GM21423 (cell line): ENCODE data around the gene CACNA1C.
"Not testable (repeated sequence)": the region's sequence is repeated elsewhere in the genome, so short reads cannot be mapped to it uniquely, and the experiment has no call there.

Experiments
- ATAC-seq: cut with Tn5 transposase; IDR thresholded peaks from one replicate; pipeline ENCODE4 v1.9.1; 2021; ENCODE audit warnings: mild to moderate bottlenecking, moderate library complexity; ENCODE audit not compliant: unreplicated experiment

CACNA1C gene

DNA sequence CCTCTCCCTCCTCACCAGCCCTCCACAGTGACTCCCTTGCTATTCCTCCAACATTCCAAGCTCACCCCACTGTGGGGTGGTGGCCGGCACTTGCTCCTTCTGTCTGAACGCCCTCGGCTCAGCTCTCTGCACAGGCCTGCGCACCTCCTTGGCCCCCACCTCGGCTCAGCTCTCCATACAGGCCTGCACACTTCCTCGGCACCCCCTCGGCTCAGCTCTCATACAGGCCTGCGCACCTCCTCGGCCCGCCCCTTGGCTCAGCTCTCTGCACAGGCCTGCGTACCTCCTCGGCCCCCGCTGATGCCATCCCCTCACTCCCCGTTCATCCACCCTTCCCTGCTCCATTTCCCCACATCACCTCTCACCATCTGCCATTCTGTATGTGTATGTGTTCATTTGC lies 409.3 kb downstream of the CACNA1C start:
- ATAC-seq = no peak

DNA sequence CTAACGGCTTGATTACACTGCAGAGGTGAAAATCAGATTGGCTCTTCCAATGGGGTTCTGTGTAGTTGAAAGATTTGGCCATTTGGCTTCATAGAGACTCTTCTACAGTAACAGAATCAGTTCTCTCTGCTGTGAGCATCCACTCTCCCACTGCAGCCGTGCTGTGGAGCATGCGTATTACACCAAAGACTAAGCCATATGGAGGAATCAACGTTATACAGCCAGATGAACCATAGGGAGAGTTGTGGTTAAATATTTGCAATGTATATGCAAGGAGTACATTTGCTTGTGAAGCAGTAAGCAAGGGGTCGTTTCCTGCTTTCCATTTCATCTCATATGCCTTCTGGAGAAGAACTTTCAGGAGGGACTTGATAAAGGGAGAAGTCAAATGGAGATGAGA lies 410.9 kb downstream of the CACNA1C start:
- no peak for ATAC-seq

DNA sequence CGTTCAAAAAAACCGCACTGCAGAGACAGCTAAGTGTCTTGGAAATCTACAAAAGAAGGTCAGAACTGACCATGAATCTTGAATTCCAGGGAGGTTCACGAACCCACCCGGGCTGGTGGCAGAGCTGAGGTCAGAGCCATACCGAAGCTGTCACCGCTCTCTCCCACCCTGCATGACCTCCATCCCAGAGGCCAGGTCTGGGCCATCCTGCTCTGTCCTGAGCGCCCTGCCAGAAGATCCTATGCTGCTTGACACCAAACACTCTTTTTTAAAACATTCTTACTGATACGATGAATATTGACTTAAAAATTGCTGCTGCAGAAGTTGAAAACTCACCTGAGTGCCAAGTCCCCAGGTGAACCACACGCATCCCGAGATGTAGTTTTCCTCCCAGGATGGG lies 412.9 kb downstream of the CACNA1C start:
- ATAC-seq = no peak

DNA sequence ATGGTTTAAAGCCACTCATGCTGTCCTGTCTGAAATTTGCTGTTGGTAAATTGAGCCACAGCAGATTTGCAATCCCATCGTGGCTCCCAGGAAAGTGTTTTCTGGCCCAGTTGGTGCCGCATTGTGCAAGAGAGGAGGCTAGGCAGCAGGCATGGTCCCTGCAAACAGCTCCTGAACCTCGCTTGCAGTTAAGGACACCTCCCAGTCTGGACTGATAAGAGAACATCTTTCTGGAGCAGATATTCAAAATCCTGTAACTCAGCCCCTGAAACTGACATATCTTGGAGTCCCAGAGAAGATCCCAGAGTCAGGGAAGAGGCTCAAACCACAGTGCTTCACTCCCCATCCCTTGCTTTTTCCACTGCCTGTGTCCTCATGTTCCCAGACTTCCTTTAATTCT lies 413.4 kb downstream of the CACNA1C start:
- ATAC-seq = no peak

DNA sequence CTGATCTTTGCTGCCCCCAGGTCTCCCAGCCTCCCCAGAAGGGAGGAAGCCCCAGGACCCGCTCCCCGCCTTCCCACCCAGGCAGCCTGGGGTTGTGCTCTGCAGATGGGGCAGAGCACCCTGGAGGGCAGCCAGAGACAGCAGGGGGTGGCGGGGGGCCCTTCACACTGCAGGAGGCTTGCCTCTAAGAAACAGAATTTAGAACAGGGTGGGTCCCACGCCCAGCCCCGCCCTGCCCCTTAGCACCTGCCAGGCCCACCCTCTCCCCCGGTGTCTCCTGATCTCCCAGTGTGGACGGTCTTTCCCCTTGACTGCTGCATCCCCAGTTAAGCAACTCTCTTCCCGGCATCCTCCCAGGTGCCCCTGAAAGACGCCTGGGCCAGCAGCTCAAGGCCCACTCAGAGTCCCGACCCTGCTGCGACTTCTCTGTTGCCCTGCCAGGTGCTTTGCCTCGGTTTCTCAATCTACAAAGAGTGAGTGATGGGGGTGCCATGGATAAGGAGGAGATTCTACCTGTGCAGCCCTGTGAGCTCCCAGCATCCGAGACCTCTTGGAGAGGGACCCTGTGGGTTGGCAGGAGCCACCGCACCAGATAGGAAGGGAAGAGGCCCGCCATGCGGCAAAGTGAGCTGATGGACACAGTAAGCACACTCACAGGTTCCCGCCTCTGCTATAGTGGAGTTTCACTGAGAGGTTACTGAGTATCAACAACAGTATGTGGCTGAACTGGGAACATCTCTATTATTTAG lies 414.8 kb downstream of the CACNA1C start:
- ATAC-seq = no peak

DNA sequence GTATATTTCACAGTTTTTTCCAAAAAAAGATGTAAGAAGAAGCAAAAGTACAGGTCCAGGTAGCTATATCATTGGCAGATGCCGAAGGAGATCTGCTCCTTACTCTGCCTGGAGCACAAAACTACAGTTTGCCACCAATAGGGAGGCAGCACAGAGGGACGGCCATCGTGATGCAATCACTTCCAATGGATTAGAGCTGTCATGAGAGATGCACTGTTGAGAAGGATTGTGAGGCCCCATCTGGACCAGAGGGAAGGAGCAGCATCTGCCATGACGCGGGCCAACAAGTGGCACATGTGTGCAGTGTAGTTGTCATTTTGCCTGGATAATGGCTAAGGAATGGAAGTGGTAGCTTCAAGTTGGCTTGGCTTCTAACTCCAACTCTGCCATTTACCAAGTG lies 423.2 kb downstream of the CACNA1C start:
- no peak for ATAC-seq

DNA sequence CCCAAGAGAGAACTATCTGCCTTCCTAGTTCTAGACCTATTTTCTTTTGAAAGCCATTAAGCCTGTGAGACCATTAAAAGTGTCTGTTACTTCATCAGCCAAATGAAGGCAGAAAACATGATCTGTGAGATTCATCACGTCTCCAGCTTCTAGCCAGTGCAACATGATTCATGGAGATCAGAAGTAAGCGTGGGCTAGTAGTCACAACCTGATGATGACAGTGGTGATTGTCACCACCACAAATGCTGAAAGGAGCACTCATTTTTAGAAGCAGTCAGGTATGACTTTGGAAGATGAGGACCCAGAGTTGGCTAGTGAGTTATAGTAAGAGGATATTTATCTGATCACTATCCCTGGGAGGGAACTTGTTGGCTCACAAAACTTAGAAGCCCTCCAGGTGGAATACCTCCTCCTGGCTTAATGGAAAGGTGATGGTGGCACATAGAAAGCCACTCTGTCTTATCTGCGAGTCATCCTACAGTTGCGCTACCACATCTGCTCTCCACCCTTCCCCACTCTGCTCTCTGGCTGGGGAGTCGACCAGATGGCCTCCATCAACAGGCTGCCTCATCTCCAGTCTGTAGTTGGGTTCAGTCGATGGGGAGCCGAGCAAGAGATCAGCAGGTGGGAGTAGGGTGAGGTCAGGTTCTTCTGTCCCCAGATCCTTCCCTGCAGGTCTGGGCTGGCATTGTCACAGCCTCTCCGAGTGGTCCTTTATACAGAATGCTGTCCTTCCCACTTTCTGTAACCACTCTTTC lies 424.4 kb downstream of the CACNA1C start:
- ATAC-seq = no peak

DNA sequence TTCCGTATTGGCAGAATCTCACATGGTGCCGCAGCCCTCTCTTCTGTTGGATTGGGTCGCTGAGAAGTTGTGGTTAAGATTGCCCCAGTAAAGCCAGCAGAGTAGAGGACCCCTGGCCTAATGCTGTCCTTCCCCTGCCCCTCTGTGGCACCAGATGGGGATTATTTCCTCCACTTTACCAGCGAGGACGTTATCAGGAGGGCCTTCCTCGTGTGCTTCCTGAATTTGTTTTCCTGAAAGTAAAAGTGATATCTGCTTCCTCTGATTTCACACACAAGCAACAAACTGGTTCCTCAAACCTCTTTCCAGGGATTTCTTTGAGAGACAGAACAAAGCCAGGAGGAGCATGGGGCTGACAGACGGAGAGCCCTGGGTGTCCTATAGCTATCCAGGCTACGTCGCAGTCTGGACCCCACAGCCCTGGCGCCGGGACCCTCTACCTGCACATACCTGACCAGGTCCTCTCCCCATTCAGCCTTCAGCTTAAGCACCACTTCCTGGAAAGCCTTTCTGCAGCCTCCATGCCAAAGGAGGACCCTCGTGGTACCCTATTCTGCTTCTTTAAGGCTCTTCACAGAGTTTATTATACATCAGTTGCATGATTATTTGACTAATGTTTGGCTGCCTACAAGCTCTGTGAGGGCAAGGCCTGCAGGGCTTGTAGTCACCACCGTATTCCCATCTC lies 427.2 kb downstream of the CACNA1C start:
- no peak for ATAC-seq

DNA sequence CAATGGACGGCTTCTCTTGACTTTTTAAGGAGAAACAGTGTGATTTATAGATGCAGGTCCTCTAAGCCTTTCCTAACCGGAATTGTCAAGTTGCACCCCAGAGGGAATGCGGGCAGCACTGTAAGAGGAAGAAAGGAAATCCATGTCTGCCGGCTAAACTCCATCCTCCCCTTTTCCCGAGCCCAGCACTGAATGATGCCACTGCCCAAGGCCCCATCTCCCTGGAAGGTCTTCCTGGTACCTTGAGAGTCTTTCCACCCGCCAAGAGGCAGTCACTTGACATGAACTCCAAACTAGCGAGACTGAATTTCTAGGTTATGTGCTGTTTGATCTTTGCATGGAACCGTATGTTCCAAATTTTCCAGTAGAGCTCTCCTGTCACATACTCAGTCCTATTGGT lies 428.6 kb downstream of the CACNA1C start:
- no peak for ATAC-seq

DNA sequence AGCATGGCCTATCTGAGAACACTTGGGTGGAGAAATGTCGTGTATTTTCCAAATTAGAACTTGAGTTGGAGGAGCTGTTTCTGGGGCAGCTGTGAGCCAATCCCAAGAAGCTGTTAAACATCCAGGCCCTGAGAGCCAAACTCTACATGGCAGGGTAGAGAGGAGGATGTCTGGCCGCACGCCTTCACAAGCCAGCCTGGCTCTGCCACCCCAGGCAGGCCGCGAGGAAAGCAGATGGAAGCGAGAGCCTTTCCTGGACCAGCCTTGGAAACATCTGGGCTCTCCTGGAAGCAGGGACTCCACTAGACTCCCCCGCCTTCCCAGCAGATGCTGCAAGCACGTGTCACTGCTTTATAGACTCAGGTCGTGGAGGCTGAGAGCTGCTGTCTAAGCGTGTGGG lies 429.2 kb downstream of the CACNA1C start:
- no peak for ATAC-seq

DNA sequence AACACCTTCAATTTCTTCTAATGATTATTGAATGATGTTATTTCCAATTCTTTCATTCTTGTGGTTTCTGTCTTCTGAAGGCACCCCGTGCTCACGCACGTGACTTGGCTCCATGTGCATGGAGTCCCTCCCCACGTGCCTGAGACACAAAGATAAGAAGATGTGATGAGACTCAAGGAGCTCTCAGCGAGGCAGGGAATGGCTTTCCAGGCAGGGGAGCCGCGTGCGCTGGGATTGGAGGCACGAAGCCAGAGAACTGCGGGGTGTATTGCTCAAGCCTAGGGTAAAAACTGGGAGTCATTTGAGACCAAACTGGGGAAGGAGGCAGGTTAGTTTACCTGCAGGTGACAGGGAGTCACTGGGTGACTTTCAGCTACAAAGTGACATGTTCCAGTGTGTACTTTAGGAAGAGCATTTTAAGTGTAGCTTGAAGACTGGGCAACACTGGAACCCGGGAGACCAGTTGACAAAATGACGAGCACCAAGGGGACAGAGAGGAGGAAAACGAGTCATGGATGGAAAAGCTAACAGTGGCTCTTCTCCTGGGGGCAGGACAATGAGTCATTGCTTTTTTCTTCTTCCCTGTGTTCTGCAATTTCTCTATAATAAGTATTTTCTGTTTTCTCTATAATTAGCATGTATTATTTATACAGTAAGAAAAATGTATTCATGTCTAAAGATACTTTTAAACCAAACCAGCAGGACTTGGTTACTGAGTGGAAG lies 430.3 kb downstream of the CACNA1C start:
- no peak for ATAC-seq

DNA sequence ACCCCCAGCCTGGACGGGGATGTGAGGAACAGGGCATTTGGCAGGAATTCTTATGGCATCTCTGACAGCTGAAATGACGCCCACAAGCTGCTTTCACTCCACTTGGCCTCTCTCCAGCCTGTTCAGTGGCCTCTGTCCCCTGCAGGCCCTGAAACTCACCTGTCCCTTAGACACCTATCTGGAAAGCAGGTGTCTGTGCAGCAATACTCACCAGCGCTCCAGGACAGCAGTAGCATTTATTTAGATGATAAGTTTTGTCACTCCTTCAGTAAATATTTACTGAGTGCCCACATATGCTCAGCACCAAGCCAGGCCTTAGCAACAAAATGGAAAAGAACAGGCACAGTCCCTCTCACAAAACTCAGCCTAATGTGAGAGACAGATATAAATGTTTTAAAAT lies 430.9 kb downstream of the CACNA1C start:
- no peak for ATAC-seq

DNA sequence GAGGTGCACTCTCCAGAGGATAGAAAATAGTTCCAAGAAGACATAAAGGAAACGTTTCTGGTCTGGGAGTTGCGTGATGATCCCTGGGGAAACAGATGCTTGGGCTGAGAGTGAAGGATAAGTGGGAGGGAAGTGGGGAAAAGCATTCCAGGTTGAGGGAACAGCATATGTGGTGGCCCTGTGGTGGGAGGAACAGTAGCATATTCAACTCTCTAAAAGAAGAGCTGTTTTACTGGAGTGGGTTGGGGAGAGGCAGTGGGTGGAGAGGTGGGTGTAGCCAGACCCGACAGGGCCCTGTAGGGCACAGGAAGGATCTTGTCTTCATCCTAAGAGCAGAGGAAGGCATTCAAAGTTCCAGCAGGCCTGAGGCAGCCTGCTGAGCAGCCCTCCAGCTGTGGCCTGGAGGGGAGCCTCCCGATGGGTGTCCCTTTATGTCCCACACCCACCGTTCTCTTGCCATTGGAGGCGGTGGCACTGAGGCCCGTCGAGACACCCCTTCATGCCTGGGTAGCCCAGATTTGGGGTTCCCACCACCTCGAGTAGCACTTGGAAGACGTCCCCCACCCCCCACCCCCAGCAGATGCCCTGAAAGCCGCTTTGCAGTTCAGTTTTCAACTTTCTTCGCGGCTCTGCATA lies 431.5 kb downstream of the CACNA1C start:
- no peak for ATAC-seq

DNA sequence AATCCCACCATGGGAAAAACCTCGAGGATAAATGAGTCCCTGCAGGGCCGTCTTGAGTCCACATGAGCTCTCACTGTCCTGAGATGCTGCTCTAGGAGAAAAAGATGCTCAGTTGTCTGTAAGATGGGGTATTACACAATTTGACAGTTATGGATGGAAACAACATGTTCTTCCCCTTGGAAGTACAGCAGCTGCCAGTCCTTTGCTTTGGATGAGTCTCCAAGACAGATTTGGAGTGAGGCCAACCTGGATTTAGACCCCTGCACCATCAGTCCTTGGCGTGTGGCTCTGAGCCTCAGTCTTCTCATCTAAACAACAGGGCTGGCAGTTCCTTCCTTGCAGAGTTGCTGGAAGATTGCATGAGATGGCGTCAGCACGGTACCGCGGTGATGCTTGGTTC lies 432.9 kb downstream of the CACNA1C start:
- ATAC-seq = no peak

DNA sequence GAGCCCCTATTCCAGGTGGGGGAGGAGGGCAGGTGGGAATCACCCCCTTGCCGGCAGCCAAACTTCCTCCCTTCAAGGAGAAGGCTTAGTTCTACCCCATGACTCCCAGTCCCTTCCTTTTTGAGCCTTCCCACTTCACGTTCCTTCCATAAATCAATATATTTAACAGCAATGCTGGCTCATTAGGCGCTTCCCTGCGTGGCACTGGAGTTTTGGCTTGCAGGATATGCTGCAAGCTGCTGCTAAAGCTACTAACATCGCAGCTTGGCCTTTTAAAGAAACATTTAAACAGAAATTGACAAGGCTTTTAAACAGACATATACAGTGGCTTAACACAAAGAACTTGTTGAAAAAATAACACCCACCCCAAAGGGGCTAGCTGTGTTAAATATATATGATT lies 434.0 kb downstream of the CACNA1C start:
- no peak for ATAC-seq

DNA sequence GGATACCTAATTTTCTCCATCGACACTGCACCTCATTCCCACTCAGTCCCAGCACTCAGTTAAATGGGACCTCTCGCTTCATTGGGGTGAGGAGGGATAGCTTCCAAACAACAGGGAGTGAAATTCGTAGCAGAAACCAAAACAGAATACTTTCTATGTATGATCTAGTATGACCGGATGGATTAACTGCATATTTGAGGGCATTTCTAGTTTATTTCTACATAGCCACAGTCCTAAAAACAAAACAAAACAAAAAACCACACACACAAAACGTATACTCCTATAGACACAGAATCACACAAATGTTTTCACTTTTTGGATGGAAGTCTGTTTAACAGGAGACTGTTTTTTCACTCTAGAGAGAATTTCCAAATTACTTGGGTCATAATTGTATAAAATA lies 434.5 kb downstream of the CACNA1C start:
- ATAC-seq = no peak

DNA sequence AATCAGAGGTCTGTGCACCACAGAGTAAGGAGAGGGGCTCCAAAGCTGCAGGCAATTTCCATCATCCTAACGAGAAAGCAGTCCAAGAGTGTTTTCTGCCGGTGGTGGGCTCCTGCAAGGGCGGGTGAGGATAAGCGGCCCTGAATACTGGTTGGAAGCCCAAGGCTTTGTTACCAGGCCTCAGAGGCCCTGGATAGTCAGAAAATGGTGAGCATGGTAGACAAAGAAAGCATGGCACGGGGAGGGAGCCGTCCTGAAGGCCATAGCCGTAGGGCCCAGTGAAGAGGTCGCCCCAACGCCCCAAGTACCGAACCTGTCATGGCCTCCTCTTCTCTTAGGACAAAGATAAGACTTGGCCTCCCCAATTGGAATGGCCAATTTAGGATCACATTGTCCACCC lies 435.3 kb downstream of the CACNA1C start:
- ATAC-seq = no peak

DNA sequence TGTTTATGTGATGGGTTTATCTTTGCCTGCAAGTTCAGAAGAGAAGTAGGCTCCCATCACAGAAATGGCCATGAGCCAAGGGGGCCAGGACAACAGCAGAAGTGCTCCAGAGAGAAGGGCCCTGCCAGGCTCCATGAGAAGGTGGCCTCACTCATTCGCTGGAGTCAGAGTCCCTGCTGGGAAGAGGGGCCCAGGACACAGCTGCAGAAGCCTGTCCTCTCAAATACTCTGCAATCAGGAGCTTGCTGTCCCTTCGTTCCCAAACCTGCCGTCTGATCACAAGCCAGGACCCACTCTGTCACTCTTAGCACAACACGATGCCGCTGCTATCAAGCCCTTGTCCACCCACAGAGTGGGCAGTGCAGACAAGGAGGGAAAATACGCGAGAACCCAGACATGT lies 435.8 kb downstream of the CACNA1C start:
- ATAC-seq = no peak

DNA sequence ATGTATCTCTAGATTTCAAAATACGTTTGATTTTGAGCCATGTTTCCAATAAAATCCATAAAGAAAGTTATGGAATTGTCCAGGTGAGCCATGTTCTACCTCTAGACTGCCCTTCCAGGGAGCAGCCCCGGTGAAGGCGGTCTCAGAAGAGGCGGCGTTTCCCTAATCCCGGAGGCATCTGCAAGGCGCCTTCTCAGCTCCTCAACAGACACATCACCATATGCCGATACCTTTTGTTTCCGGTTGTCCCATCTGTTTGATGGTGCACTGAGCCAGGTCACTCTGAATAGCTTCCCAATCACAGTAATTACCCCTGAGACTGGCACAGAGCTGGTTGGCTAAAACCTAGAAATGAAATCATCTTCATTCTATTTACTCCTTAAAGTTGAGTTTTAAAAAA lies 436.5 kb downstream of the CACNA1C start:
- no peak for ATAC-seq

DNA sequence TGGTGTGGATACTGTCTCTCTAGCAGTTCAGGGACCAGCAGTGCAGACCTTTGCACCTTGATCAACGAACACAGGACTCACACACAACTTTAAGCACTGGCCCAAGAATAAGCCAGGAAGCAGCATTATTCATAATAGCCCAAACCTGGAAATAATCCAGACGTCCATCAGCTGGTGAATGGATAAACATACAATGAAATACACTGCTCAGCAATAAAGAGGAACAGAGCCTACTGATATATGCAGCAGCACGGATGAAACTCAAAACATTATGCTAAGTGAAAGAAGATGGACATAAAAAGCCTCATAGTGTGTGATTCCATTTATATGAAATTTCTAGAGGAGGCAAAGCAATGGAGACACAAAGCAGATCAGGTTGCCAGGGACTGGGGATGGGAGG lies 438.0 kb downstream of the CACNA1C start:
- ATAC-seq = no peak

DNA sequence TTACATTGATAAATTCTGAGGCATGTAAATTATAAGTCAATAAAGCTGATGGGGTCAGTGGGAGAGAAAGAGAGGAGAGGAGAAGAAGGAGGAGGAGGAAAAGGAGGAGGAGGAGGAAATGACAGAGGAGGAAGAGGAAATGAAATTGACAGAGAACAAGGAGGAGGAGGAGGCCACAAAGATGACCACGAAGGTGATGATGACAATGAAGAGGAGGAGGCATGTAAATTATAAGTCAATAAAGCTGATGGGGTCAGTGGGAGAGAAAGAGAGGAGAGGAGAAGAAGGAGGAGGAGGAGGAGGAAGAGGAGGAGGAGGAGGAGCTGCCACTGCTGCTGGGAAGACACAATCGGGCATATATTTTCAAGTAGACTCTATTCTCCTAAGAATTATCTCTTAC lies 438.6 kb downstream of the CACNA1C start:
- ATAC-seq = not testable (repeated sequence)
